NCI-H1048 (cell line): ENCODE data around the gene LEF1.

Experiments used
- DNase-seq: peaks from one replicate; lab custom pipeline; 2025; lab: John Stamatoyannopoulos, UW

The LEF1 gene

GRCh38 chr4:108174856-108175255 is 6.1 kb upstream of the LEF1 start:
- no peak for DNase-seq

GRCh38 chr4:108173599-108174057 is 4.9 kb upstream of the LEF1 start:
- DNase-seq, result no peak

- no peak for DNase-seq
Observed at GRCh38 chr4:108172753-108173598, 4.2 kb upstream of the LEF1 start.

- no peak for DNase-seq
Observed at GRCh38 chr4:108172231-108172752, 3.6 kb upstream of the LEF1 start.

- DNase-seq, result no peak
Observed at GRCh38 chr4:108171339-108172230, 2.9 kb upstream of the LEF1 start.

GRCh38 chr4:108170631-108171338 is 2.1 kb upstream of the LEF1 start:
- no peak for DNase-seq

GRCh38 chr4:108169664-108170063 is 932 bp upstream of the LEF1 start:
- DNase-seq, result no peak

- DNase-seq, result no peak
Observed at GRCh38 chr4:108168160-108168670, 517 bp downstream of the LEF1 start.

- DNase-seq, result no peak
Observed at GRCh38 chr4:108166441-108167315, 2.1 kb downstream of the LEF1 start.

GRCh38 chr4:108166038-108166437 is 2.7 kb downstream of the LEF1 start:
- no peak for DNase-seq

- no peak for DNase-seq
Observed at GRCh38 chr4:108165586-108165985, 3.1 kb downstream of the LEF1 start.

- DNase-seq, result no peak
Observed at GRCh38 chr4:108163351-108163750, 5.4 kb downstream of the LEF1 start.

GRCh38 chr4:108160741-108161352 is 7.9 kb downstream of the LEF1 start:
- no peak for DNase-seq

GRCh38 chr4:108159845-108160244 is 8.9 kb downstream of the LEF1 start:
- DNase-seq, result no peak

GRCh38 chr4:108157655-108158054 is 11.1 kb downstream of the LEF1 start:
- DNase-seq, result no peak

GRCh38 chr4:108156391-108156790 is 12.3 kb downstream of the LEF1 start:
- no peak for DNase-seq

- DNase-seq, result no peak
Observed at GRCh38 chr4:108155373-108155772, 13.4 kb downstream of the LEF1 start.

GRCh38 chr4:108152980-108153379 is 15.8 kb downstream of the LEF1 start:
- DNase-seq, result no peak

GRCh38 chr4:108149588-108150380 is 18.9 kb downstream of the LEF1 start:
- DNase-seq, result no peak

GRCh38 chr4:108148316-108148715 is 20.4 kb downstream of the LEF1 start:
- no peak for DNase-seq
